NCI-H345 treated with DMSO at 0.1 percent for 48 hours (cell line): ENCODE data around the gene PPP1R18.
"Not testable (repeated sequence)": the region's sequence is repeated elsewhere in the genome, so short reads cannot be mapped to it uniquely, and the experiment has no call there.

Experiments
- DNase-seq: peaks from one replicate; lab custom pipeline; 2025; ENCODE audit not compliant: unreplicated experiment; lab: John Stamatoyannopoulos, UW

The PPP1R18 gene

DNA sequence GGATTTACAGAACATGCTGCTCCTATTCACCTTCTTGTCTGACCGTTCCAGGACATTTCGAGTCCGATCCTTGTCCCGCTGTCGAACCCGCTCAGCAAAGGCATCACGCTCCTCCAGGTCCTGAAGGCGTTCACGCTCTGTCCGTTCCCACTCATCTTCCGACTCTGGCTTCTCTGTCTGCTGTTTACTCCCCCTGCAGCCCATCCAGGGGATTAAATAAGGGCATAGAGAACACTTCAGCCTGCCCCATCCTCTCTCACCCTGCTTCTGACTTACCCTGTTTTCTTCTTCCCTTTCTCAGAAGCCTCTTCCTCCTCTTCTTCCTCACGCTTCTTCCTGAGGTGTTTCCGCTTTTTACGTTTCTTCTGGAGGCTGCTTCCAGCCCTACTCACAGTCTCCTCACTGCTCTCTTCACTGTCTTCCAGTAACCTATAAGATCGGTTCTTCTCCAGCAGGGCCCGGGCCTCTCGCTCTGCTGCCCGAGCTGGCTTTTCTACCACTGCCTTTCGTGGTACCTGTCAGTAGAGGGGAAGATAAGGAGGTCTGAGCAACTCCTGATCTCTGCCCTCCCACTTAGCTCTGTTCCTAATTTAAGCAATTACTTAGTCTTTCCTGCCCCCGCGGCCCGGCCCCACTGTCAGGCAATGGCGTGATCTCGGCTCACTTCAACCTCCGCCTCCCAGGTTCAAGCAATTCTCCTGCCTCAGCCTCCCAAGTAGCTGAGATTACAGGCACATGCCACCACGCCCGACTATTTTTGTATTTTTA is 15.5 kb downstream of the PPP1R18 start:
- no peak for DNase-seq

DNA sequence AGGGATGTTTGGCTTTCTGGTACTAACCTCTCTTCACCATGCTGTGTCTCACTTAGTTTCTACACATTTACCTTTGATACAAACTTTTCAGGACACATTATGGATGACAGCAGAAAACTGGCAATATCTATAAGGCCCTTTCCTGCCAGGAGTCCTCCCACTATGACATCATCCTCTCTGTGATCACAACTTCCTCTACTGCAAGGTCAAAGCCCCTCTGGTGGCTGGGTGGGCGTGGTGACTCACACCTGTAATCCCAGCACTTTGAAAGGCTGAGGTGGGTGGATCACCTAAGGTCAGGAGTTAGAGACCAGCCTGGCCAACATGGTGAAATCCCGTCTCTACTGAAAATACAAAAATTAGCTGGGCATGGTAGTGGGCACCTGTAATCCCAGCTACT is 20.1 kb downstream of the PPP1R18 start:
- not testable (repeated sequence) for DNase-seq

DNA sequence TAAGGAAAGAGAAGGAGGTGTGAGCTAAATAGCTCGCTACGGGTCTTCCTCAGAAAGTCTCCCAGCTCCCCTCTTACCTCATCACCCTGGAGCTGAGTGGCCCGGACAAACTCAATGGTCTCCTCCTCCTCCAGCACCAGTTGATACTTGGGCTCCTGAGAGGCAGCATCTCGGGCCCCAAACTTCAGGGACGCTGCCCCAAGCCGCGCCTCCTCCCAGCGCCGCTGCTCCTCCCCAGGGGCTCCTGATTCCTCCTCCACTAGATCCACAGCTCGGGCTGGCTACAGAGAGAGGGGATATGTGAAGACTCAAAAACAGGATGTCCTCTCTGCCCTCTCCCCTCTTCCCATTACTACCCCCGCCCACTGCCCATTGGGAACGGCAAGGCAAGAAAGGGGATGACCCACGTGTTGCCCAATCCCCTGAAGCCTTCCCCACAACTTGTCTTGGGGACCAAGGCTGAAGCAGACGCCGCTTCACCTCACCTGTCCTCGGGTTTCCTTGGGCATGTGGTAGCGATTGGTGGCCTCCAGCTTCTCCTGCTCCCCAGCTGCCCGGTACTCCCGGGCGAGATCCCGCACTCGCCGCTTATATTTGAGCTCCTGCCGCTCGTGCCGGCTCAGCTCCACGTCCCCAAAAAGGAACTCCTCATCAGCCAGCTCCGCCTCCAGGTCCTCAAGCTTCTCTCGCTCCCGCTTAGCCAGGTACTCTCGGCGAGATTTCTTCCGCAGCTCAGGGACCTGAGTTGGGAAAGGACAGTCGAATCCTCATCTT is 21.3 kb downstream of the PPP1R18 start:
- DNase-seq: no peak

DNA sequence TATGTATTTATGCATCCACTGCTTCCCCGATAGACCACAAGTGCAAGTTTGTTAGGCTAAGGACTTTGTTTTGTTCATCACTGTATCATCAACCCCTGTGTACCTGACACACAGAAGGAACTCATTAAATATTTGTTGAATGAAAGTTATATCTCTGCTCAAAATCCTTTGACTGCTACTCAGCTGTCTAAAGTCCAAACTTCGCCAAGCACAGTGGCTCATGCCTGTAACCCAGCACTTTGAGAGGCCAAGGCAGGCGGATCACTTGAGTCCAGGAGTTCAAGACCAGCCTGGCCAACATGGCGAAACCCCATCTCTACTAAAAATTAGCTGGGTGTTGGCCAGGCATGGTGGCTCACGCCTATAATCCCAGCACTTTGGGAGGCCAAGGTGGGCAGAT is 28.5 kb downstream of the PPP1R18 start:
- DNase-seq: not testable (repeated sequence)

DNA sequence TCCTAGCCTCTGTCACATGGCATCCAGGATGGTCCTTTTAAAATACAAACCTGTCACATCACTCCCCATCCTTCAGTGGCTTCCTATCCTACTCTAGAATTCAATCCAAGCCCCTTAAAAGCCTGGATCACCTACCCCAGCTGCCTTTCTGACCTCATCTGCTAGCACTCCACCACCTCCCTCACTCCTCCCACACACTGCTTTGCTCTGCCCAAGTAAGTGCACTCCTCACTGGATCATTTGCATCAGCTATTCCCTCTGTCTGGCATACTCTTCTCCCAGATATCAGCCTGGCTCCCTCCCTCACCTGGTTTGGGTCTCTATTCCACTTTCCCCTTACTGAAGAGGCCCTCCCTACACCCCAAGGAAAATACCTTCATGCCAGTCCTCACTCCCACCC is 29.0 kb downstream of the PPP1R18 start:
- no peak for DNase-seq

DNA sequence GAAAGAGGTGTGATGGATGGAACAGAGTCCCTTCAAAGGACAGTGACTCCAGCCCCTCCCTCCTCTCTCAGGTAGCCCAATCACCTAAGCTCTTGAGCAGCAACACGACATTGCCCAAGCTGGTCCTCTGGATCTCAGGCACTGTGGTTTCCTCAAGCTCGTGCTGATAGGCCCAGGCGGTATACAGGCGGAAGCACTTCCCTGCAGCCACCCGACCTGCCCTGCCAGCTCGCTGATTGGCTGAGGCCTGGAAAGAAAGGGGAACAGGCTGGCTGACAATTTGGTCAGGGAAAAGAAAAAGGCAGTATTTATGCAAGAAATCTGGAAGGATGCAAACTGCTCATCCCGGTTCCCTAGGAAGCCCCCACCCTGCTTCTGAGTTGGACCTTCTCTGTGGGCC is 29.9 kb downstream of the PPP1R18 start:
- DNase-seq: no peak

DNA sequence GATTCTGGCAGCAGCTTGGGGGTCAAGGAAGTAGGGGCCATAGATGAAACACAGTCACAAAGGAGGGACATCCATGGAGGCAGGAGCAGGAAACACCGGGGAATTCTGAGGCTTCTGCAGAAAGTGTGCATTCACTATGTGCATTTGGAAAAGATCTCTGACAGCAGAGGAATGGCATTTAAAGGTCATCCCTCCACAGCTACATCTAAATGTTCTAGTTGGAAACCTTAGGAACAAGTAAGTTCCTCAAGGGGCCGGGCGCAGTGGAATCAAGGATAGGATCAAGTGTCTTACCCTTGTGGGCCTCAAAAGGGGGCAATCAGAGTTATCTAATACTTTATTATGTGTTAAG is 30.7 kb downstream of the PPP1R18 start:
- DNase-seq: no peak

DNA sequence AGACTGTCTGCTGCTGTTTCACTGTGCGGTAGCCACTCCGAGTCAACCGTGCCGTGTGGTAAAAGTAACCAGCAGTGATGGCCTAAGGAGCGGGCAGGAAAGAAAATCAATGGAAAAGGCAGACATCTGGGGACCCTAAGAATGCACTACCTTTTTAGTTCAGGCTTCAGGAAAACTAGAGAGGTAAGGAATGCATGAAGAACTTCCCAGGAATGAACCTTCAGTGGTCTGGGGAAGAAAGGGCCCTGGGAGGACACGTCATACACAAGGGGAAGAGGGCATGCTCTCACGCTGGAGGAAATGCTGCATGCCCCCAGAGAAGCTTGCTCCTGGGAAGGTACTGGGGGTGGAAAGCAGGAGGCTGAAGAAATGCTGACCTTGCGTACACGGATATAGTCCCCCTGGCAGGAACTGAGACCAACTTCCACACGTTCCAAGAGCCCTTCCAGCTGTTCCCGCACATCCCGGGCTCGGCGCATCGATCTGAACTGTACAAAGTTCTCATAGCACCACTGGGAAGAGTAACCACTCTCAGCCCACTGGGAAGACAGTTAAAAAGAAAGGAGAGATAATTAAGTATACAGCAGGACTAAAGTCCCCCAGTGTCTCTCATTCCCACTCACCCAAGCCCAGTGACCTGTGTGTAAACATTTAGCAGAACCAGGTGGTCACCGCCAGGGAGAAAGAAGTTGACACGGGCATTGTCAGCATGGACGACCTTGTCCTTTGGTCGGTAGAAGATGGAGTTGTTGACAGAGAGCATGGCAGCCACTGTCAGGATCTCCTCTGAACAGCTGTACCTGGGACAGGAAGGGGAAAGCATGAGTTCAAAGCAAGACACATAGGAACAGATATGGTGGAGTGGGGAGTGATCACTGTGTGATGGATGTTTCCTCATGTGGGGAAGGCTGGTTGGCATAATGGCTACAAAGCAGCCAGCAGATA is 31.4 kb downstream of the PPP1R18 start:
- no peak for DNase-seq

DNA sequence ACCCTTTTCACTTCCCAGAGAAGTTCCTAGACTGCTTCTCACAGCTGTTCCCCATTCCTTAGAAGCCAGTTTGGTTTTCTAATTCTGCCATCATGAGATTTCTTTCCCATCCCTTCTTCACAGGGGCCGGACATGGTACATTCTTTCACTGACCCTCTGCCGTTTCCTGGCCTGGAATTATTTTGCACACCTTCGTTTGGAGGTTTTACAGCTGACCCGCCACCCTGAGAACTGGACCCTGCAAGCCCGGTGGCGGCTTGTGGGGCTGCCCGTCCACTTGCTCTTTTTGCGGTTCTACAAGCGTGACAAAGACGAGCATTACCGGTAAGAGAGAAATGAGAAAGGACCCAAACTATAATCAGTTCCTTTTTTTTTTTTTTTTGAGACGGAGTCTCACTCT is 35.3 kb downstream of the PPP1R18 start:
- no peak for DNase-seq

DNA sequence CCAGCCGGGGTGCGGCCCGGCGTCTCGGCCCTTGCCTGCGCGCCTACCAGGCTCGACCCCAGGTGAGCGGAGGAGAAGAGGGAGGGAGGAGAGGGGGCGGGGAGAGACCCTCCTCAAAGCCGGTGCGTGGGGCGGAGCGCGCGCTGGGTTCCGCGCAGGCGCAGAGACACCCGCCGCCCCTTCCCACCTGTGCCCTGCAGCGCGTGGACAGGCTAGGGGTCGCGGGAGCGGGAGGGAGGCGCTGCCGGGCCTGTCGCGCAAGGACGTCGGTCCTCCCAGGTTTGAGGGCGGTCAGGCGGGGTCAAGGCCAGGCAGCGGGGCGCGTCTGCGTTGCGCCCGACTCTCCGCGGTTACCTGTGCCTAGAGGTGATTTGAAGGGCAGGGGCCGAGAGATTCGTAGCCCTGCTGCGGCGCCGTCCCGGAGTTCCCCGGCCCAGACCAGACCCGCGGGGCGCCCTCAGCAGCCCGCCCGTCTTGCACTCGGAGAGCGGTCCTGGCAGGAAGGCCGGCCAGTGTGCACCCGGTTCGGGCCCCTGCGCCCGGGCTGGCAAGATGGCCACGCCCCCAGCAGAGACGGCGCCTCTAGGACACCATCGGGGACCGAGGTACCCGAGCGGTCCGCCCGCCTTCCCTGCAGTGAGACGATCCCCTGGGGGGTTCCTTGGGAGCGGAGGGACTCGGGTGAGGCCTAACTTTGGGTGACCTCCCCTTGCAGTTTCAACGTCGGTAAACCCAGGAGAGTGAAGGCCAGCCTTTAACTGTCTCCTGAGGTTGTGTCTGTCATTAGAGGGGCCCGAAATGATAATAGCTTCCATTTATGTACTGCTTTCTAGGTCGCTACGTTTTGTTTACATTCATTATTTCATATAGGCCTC is 39.0 kb downstream of the PPP1R18 start:
- DNase-seq: peak; percentile 85

DNA sequence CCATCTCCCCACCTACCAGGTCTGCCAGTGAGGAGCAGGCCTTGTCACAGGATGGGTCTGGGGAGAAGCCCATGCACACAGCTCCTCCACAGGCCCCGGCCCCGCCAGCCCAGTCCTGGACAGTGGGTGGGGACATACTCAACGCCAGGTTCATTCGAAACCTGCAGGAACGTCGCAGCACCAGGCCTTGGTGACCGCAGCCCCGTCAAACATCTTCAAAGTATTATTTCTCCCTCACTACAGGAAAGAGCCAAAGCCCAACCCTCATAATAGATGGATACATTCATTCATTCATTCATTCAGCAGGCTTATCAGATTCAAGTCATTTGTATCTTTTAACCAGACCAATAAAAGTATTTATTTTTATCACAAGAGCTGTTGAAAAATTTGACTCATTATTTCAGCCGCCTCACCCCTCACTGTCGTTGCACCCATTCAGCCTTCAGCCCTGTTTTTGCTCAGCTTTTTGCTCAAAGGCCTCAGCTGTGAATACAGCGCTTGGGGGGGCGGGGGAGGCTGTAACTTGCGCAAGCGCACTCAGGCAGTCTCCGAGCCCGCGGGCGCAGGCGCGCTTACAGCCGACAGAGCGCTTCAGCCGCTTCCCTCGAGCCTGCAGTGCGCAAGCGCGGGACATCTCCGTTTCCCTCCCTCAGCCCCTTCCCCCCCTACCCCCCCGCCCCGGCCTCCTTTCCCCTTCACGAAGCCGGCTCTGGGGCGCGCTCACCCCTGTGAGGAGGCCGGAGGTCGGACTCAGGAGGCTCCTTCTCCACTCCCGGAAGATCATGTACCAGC is 39.8 kb downstream of the PPP1R18 start, which contains the start of gene C6orf136:
C6orf136 (plus strand) TSS at position 684 of the 792 bp plus-strand sequence; CDS start at position 783, 99 bp downstream.
- DNase-seq: peak; percentile 94

DNA sequence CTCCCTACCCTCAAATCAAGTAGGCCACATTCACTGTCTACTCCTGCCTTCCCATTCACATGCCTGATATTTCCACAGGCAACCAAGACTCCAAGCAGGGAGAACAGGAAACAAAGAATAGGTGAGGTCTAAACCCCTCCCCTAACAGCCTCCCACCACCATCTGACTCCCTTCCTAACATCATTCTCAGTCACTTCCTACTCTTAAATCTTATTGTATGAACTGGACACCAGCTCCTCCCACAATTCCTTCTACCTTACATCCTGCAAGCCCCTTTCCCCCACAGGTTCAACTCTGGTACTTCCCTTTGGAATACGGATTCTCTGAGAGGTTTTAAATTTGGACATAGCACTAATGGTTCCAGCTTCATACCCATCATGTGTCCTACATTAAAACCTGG is 40.5 kb downstream of the PPP1R18 start:
- no peak for DNase-seq

DNA sequence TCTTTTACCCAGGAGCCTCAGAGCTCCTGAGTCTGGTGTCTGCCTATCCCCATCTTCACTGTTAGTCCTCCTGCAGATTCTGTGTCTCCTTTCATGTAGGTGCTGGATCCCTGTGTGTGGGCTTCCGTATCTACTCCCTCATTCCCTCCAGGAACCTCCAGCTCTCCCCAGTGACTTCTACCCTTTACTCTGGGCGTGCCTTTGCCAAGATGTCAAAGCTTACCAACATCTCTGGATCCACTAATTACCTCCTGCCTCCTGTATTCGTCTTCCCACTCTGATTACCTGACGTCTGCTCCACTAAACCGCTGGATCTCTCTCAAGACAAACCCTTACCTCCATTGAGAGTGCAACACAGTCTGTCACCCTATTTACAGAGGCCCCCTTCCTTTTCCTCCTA is 41.7 kb downstream of the PPP1R18 start:
- no peak for DNase-seq

DNA sequence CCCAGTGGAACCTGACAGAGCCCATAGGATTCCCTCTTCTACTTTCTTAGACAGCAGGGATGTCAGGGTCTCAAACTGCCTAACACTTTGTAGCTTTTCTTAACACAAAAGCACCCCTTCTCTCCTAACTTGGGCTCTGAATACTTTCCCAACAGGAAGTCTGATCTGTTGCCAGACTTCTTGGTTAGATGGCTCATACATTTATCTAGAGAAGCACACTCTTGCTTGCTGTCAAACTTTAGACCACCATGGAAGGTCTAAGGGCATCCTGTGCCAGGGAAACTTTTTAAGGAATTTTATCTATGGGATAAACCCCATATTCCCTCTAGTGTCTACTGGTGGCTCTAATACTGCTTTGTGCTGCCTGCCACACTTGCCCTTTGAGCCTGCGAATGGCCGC is 42.8 kb downstream of the PPP1R18 start:
- no peak for DNase-seq

DNA sequence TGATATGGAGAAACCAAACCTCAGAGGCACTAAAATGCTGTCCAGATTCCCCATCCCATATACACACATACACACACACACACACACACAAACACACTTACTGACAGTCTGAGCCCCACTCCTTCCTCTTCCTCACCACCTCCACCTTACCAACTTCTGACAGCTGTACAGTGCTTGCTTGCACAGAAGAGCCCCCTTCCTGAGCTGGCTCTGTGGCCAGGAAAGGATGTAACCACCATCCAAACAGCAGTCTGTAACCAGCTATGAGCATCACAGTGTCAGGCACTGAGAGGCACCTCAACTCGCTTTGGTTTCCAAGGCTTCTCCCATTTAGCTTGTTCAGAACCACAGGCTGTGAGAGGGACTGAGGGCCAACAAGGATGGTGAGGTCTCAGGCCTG is 45.4 kb downstream of the PPP1R18 start:
- DNase-seq: no peak

DNA sequence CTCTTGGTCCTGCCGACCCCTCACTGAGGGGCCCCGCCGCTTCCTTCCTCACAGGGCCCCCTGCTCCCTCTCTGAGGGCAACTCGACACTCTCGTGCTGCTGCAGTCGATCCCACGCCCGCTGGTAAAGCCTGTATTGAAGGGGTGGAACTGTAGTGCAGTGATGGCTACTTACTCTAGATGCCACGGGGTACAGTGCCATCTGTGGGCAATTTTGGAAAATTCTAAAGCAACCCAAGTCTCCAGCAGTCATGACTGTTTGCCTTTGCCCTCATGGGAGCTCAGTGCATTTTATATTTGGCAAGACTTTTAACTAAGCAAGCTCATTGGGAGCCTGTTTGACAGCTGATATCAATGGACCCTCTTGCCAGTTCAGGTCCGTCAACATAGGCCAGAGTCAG is 46.0 kb downstream of the PPP1R18 start:
- DNase-seq: no peak

DNA sequence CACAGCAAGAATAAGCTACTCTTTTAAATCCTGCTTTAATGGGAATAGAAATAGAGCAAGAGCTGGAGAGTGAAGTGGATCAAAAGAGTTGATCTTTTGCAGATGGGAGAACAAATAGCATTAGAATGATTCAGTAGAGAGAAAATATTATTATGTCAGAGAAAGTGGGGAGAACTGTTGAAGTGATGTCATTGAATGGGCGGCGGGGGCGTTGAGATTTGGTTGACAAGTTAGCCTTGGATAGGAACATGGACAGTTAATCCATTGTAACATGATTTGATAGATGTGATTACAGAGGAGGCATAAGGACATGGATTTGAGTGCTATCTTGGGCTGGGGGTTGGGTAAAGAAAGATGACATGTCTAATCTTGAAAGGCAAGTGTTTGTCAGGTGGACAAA is 50.6 kb downstream of the PPP1R18 start:
- DNase-seq: no peak

DNA sequence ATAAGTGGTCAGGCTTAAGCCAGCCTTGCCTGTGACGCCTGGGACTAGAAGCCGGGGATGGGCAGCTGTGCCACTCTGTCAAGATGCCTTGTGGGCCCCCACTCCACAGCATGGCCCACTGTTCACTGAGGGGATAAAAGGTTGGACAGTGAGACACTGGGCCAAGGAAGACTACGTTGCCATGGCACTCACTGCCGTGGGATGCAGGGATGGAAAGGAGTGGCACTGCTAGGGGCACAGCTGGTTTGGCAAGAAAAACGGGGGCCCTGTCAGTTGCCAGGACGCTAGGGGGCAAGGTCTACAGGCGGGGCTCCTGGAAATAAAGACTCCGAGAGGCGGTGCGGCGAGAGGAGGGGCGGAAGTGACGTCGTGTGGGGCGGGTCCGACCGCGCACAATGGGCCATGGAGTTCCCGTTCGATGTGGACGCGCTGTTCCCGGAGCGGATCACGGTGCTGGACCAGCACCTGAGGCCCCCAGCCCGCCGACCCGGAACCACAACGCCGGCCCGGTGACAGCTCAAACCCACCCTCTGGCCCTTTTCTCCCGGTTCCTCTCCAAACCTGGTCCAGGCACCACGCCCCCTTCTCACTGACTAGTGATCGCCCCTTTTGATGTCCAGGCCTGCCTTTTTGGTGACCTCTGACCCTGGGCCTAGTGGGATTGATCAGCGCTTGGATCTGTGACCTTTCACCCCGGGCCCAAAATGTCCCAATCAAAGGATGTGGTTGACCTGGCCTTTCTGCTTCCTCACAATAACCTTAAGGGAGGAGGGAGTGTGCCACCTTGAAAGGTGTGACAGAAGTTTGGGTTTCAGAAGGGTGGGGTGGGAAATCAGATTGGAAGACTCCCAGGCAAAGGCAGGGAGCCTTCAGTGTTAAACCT is 59.7 kb downstream of the PPP1R18 start, which contains the start of gene ATAT1:
ATAT1 (plus strand) TSS at position 391 of the 883 bp plus-strand sequence.
- peak; percentile 68 for DNase-seq
